NCI-H2107 (cell line): ENCODE results near the gene ARHGAP12.
"Not testable (repeated sequence)": the region's sequence is repeated elsewhere in the genome, so short reads cannot be mapped to it uniquely, and the experiment has no call there.

ENCODE experiments used
- DNase-seq: peaks from one replicate; lab custom pipeline; 2025; lab: John Stamatoyannopoulos, UW

The ARHGAP12 gene

GRCh38 chr10:31819391-31819820 lies 109.2 kb downstream of the ARHGAP12 start:
- DNase-seq, result no peak

DNA sequence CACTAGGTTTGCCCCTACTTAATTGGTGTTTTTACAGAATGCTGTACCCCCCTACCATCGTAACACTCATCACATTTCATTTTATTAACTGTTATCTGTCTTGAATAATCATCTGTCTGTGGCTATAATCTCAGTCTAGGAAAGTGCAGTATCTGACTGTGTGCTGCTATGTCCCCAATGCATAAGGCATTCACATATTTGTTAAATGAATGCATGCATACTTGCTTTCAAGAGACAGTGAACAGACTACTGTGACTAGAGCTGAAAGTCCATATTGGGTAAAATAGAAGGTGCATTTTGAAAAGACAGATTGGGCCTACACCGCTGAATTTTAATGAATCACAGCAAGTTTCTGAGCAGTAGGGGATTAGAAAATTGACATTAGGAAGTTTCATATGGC lies 112.3 kb downstream of the ARHGAP12 start:
- no peak for DNase-seq

DNA sequence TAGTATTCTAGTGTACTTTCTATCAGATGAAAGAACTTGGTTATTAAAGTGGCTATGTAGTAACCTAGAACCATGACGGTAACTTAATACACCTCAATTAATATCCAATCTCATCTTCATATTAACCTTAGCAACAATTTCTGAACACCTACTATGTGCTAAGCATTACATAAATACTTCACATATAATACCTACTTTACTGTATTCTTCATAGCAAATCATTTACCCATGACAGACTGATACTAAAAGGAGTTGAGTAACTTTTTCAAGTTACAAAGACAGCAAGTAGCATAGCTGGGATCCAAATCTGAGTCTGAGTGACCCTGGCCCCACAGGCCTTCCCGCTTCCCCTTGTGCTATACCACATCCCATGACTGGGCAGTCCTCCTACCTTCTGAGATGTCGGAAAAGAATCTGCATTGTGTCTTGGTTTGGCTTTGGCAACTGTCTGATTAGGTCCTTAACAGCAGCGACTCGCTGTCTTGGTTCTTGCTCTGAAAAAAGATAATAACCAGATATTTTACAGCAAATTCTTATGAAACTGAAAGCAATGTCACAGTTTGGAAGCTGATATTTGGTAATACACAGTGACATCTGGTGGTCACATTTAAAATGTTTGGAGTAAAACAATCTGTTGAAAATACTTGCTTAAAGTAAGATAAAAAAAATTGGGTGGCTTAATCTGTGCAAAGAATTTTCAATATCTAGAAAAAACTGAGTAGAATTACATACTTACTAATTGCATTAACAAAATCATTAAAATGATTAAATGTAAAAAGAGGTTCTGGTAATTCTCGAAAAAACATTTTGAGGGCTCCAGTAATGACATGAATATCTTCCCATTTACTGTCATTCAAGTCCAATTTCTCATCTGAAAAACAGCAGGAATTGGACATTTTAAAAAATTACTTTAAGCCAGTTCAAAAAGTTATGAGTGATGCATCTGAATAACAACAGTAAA lies 120.1 kb downstream of the ARHGAP12 start:
- DNase-seq, result no peak

DNA sequence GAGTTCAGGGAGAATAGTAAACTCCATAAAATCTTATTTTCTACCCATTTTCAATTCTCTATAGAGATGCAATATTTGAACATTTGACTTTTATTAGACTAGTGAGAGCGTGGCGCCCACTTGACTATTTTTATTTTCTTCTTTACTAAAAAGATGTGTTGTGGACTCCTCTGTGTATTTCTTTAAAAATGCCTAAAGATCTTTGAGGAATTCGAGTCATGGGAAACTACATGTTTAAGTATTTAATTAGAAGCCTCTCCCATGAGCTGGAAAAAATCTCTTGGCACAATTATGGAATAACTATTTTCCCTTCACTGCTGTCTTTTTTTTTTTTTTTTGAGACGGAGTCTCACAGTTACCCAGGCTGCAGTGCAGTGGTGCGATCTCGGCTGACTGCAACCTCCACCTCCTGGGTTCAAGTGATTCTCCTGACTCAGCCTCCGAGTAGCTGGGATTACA lies 124.2 kb downstream of the ARHGAP12 start:
- DNase-seq, result no peak

GRCh38 chr10:31803606-31804351 lies 124.9 kb downstream of the ARHGAP12 start:
- no peak for DNase-seq

DNA sequence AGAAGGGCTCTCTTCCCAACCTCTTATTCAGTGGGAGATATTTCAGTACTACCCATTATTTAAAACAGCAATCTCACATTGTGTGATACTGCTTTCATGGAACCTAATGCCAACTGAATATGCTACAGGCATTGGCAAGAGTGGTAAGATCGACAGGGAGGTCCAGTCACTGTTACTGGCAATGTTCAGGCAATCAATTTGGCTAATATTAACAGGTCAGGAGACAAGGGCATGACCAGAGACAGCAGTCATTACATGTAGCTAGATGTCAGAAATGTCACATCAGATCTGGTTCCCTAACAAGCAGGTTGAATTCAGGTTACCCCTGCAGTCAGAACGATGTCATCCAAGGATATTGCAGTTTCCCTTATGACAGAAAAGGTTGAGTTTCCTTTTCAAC lies 129.4 kb downstream of the ARHGAP12 start:
- DNase-seq, result no peak

DNA sequence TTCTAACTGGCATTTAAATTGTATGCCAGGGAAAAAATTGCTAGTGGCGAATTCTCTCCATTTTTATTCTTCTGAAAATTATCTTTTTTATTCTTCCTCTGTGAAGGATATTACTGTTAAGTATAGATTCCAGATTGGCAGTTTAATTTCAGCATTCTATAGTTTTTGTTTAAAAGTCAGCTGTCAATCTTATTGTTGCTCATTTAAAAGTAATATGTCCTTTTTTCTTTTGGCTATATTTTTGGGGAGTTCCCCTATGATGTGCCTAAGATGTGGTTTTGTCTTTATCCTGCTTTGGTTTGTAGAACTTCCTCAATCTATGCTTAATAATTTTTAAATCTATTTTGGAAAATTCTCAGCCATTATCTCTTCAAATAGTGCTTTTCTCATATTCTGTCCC lies 135.9 kb downstream of the ARHGAP12 start:
- DNase-seq, result no peak

- DNase-seq, result no peak
Observed at GRCh38 chr10:31789555-31789954, 139.1 kb downstream of the ARHGAP12 start.

- no peak for DNase-seq
Observed at GRCh38 chr10:31782701-31783100, 145.9 kb downstream of the ARHGAP12 start.

DNA sequence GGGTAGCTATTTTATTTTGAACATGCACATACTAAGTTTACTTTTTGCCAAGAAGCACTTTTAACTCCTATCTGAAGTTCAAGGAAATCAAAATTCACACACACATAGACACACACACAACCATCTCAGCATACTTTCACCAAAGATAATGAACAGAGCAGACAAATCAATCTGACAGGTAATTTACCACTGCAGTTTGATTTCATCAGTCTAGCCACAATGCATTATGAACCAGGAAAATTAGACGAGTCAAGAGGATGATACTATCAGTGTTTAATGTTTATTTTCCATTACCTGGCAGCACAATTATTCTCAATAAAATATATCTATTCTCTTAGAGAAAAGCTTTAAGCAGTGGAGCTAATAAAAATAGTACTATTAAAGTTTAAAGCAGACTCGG lies 147.9 kb downstream of the ARHGAP12 start:
- no peak for DNase-seq

DNA sequence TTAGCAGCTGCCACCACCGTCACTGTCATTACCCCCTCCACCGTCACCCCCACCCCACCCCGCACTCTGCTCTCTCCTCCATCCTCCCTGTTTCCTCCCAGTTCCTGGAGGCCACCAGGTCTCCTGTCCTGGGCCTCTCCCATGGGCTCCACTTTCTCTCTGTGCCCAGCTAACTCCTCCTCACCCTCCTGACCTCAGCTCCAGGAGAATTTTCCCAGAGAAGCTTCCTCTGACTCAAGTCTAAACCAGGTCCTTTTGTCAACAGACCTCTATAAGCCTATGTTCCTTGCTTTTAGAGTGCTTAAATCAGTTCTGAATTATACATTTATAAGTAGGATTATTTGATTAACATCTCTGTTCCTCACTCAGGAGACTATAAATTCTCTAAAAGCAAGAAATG lies 150.0 kb downstream of the ARHGAP12 start:
- DNase-seq, result no peak

DNA sequence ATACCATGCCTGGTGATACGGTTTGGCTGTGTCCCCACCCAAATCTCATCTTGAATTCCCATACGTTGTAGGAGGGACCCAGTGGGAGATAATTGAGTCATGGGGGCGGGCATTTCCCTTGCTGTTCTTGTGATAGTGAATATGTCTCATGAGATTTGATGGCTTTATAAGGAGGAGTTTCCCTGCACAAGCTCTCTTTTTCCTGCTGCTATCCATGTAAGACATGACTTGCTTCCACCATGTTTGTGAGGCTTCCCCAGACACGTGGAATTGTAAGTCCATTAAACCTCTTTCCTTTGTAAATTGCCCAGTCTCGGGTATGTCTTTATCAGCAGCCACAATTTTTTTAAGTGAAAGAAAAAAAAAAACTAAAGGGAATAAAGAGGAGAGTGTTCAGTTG lies 152.5 kb downstream of the ARHGAP12 start:
- no peak for DNase-seq

DNA sequence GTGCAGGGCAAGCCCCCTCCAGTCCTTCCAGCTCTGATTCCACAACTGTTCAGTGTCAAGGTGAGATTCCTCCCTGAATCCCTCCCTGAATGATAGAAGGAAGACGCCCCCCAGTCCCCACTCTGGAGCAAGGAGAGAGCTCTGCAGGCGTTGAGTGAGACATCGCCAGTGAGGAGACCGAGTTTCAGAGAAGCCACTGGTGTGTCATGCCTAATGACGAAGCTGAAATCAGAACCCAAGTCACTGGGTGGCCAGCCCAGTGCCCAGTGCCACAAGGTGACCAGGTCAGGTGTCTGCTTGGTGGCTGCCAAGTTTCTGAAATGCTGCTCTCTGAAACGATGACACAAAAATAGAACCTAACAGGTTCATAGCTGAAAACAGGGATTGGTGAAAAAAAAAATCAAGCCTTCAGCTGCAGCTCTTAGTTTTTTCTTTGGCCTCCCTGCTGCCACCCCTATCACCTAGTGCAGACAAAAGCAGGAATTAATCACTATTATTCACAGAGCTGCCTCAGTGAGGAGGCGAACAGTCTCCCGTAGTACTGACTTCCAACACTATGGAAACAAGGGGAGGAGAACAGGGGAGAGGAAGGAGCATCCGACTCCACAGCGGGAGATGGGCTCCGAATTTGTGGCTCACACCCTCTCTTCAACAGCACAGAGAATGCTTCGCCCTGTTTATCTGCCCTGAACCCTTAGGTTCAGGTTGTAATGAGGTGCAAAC lies 153.5 kb downstream of the ARHGAP12 start:
- DNase-seq, result no peak

DNA sequence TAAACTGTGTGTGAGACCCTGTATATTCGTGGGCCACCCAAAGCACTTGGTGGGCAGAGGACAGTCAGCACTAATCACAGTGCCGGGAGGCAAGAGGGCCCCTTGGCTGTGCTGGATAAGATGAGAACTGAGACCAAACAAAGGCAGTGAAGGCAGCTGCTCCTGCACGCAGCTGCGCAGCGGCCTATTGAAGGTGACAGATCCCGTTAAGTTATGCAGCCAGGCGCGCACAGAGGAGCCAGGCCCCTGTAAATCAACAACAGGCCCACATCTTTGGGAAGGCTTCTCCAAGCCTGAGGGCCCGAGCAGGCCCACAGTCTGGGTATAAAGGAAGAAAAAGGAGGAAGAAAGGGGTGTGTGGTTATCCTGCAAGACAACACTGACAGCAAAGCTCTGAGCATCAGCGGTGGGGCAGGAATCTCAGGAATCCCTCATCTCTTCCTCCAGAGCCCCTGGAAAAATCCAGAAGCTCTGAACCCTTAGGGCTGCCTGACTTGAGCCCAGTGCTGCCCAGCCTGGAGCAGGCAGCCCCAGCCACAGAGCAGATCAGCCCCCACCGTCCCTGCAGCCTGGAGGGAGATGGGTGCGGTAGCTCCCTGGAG lies 154.2 kb downstream of the ARHGAP12 start:
- peak; percentile 10 for DNase-seq

- no peak for DNase-seq
Observed at GRCh38 chr10:31773749-31774298, 154.8 kb downstream of the ARHGAP12 start.

GRCh38 chr10:31771331-31771831 lies 157.2 kb downstream of the ARHGAP12 start:
- no peak for DNase-seq

- DNase-seq, result no peak
Observed at GRCh38 chr10:31770307-31770902, 158.2 kb downstream of the ARHGAP12 start.

- no peak for DNase-seq
Observed at GRCh38 chr10:31769564-31769963, 159.1 kb downstream of the ARHGAP12 start.

DNA sequence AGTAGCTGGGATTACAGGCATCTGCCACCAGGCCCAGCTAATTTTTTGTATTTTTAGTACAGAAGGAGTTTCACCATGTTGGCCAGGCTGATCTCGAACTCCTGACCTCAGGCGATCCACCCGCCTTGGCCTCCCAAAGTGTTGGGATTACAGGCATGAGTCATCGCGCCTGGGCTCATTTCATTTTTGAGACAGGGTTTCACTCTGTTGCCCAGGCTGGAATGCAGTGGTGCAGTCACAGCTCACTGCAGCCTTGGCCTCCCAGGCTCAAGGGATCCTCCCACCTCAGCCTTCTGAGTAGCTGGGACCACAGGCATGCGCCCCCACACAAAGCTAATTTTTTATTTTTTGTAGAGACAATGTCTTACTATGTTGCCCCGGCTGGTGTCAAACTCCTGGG lies 159.7 kb downstream of the ARHGAP12 start:
- not testable (repeated sequence) for DNase-seq

GRCh38 chr10:31768467-31768866 lies 160.2 kb downstream of the ARHGAP12 start:
- DNase-seq, result no peak

DNA sequence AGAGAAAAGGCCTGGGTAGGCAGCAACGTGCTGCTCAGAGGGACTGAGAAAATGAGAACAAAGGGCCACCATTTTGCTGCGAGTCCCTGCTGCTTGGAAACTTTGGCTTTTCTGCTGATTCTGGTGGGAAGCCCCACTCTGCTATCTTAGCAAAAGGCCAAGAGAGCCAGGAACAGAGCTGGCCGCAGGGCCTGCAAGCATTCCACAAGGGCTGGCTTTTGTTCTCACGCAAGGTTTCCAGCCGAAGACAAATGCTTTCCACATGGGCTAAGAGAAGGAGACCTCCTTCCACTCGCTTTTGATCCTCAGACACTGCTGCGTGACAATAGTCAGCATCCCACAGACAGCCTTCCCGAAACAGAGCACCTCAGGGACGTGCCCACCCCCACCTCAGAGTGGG lies 163.1 kb downstream of the ARHGAP12 start:
- no peak for DNase-seq
